HCT116 (cell line): ENCODE results near the gene SPR.

Experiments
- EZH2 ChIP-seq: fragments of 200-600 bp; sonication (generic); IDR thresholded peaks from 2 replicates; pipeline ENCODE4 v1.6.1; 2017; ENCODE audit warnings: antibody characterized with exemption, mixed run types
- JUND ChIP-seq: IDR thresholded peaks from 2 replicates; pipeline ENCODE4 v1.6.1; 2012
- POLR2A ChIP-seq: IDR thresholded peaks from 2 replicates; pipeline ENCODE4 v1.7.0; 2011; ENCODE audit warnings: borderline replicate concordance; ENCODE audit not compliant: insufficient read depth, insufficient read length; ENCODE audit errors: extremely low read depth
- POLR2AphosphoS5 ChIP-seq: IDR thresholded peaks from 2 replicates; pipeline ENCODE4 v1.6.1; 2011; ENCODE audit warnings: mild to moderate bottlenecking, low read depth, low read length, moderate library complexity
- RAD21 ChIP-seq: IDR thresholded peaks from 2 replicates; pipeline ENCODE4 v1.6.1; 2012; ENCODE audit warnings: low read depth, mild to moderate bottlenecking
- SRF ChIP-seq: IDR thresholded peaks from 2 replicates; pipeline ENCODE4 v1.6.1; 2012; ENCODE audit warnings: low read depth
- TCF7L2 ChIP-seq: IDR thresholded peaks from 2 replicates; pipeline ENCODE4 v1.7.0; 2011; ENCODE audit warnings: borderline replicate concordance, inconsistent platforms; ENCODE audit not compliant: insufficient read depth, insufficient read length; ENCODE audit errors: extremely low read depth
- TF ChIP-seq, protein P1 (sequence below), 3 experiments: fragments of 200-600 bp in 1 of 3; sonication (generic) in 1 of 3; IDR thresholded peaks in 2 of 3; conservative IDR thresholded peaks in 1 of 3; 2 replicates each; pipeline ENCODE4 v1.5.1; 2012 to 2017; ENCODE audit warnings: low read depth in 2 of 3, low read length in 2 of 3, antibody characterized with exemption in 1 of 3, borderline replicate concordance in 1 of 3, control low read depth in 1 of 3, mild to moderate bottlenecking in 1 of 3, mixed read lengths in 1 of 3, mixed run types in 1 of 3, moderate library complexity in 1 of 3; ENCODE audit not compliant: insufficient read depth in 1 of 3
- TF ChIP-seq, protein P2 (sequence below): IDR thresholded peaks from 2 replicates; pipeline ENCODE4 v1.6.1; 2012; ENCODE audit warnings: low read depth
- TF ChIP-seq, protein P3 (sequence below): IDR thresholded peaks from 2 replicates; pipeline ENCODE4 v1.6.1; 2012

DNA sequence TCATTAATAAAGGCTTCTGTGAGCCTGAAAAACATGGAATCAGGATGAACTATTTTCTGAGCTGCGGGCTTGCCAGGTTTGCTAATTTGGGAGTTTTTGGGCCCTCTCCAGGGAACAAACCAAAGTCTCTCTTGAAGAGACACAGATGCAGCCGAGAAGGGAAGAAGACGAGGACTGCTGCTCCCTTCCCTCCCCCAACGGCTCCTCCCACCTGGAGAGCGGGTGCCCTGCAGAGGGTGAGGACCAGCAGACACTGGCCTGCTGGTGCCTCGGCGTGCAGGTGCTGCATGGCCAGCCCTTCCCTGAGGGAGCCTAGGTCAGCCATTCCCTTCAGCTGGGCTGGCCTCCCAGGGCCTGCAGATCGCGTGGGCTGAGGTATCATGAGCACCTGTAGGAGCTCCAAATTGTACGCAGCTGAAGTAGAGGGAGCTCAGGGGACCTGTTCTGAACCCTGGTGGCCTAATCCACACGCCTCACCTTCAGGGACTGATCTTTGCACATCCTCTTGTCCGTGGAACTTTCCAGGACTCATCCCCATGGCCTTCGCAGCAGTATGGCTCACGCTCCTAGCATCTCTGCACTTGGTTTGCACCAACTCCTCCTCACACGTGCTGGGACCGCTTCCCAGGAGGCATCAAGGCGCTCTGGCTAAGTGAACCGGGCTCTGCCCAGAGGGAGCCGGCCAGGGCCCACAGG lies 49.6 kb downstream of the SPR start:
- TF ChIP-seq EZH2 (no peak), POLR2A (no peak), SRF (no peak), POLR2AphosphoS5 (no peak), TCF7L2 (no peak), JUND (no peak), RAD21 (no peak)
- TF ChIP-seq, protein P1, sequence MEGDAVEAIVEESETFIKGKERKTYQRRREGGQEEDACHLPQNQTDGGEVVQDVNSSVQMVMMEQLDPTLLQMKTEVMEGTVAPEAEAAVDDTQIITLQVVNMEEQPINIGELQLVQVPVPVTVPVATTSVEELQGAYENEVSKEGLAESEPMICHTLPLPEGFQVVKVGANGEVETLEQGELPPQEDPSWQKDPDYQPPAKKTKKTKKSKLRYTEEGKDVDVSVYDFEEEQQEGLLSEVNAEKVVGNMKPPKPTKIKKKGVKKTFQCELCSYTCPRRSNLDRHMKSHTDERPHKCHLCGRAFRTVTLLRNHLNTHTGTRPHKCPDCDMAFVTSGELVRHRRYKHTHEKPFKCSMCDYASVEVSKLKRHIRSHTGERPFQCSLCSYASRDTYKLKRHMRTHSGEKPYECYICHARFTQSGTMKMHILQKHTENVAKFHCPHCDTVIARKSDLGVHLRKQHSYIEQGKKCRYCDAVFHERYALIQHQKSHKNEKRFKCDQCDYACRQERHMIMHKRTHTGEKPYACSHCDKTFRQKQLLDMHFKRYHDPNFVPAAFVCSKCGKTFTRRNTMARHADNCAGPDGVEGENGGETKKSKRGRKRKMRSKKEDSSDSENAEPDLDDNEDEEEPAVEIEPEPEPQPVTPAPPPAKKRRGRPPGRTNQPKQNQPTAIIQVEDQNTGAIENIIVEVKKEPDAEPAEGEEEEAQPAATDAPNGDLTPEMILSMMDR (IDR thresholded peaks at IDR 0.05 in 2 of 3, conservative IDR thresholded peaks at IDR 0.05 in 1 of 3; ENCODE audit: borderline replicate concordance in 1 of 3, insufficient read depth in 1 of 3, low read depth in 2 of 3, low read length in 2 of 3) = no peak
- TF ChIP-seq, protein P2, sequence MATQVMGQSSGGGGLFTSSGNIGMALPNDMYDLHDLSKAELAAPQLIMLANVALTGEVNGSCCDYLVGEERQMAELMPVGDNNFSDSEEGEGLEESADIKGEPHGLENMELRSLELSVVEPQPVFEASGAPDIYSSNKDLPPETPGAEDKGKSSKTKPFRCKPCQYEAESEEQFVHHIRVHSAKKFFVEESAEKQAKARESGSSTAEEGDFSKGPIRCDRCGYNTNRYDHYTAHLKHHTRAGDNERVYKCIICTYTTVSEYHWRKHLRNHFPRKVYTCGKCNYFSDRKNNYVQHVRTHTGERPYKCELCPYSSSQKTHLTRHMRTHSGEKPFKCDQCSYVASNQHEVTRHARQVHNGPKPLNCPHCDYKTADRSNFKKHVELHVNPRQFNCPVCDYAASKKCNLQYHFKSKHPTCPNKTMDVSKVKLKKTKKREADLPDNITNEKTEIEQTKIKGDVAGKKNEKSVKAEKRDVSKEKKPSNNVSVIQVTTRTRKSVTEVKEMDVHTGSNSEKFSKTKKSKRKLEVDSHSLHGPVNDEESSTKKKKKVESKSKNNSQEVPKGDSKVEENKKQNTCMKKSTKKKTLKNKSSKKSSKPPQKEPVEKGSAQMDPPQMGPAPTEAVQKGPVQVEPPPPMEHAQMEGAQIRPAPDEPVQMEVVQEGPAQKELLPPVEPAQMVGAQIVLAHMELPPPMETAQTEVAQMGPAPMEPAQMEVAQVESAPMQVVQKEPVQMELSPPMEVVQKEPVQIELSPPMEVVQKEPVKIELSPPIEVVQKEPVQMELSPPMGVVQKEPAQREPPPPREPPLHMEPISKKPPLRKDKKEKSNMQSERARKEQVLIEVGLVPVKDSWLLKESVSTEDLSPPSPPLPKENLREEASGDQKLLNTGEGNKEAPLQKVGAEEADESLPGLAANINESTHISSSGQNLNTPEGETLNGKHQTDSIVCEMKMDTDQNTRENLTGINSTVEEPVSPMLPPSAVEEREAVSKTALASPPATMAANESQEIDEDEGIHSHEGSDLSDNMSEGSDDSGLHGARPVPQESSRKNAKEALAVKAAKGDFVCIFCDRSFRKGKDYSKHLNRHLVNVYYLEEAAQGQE = no peak
- TF ChIP-seq, protein P3, sequence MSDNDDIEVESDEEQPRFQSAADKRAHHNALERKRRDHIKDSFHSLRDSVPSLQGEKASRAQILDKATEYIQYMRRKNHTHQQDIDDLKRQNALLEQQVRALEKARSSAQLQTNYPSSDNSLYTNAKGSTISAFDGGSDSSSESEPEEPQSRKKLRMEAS = no peak
